NCI-H2227 (cell line): ENCODE measurements around the gene BGN.

Experiments
- DNase-seq: peaks from one replicate; lab custom pipeline; 2025; ENCODE audit not compliant: unreplicated experiment; lab: John Stamatoyannopoulos, UW

The BGN gene

DNA sequence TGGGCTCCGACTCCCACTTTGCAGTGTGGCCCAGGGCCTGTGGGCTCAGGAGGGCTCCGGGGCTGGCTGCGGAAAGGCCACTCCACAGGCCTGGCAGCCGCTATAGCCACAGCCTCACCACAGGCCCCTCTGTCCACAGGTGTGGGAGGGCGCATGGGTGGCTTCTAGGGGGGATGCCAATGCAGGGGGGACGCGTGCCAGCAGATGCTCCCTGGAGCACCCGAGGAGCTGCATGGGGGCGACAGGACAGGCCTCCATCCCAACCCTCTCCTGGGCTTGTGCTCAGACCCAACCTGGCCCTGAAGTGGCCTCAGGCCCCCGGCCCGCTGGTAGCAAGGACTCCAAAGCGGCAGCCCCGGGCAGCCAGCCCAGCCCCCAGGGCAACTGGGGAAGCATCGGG lies 8.0 kb downstream of the BGN start:
- DNase-seq: no peak

GRCh38 chrX:153504445-153505016 lies 9.8 kb downstream of the BGN start:
- no peak for DNase-seq

DNA sequence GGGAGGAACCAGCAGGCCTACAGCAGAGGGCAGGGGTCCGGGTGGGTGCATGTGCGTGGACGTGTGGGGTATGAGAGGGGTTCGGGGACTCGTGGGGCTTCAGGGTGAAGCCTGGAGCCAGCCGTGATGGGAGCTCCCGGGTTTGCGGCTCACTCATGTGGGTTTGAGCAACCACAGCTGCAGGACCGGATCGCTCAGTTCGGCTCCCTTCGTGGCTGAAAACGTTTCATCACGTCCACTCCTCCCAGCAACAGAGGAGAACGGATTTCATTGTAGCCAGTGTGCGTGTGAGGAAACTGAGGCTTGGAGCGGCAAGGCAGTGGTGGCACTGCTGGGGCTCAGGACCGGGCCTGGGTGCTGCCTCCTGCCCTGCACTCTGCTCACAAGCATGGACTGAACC lies 10.6 kb downstream of the BGN start:
- no peak for DNase-seq

GRCh38 chrX:153507484-153508178 lies 12.9 kb downstream of the BGN start:
- peak; percentile 88 for DNase-seq

- DNase-seq: no peak
Observed at GRCh38 chrX:153509592-153509991, 14.8 kb downstream of the BGN start.

DNA sequence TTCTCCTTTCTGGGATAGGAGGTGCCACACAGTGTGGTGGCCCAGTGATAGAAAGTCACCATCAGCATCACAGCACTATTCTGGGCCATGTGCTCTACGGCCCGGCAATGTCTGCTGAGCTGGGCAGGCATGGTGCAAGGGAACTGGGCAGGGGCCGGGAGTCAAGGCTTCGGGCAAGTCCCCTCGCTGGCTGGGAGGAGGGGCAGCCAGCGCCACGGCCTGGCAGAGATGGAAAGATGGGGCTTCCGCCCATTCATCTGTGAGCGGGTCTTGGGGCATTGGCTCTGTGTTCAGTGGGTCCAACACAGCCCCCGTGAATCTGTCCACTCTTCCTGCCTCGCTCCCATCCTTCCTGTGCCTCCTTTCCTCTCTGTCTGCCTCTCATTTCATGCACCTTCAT lies 15.6 kb downstream of the BGN start:
- DNase-seq: no peak

GRCh38 chrX:153511784-153512500 lies 17.2 kb downstream of the BGN start:
- peak; percentile 10 for DNase-seq

DNA sequence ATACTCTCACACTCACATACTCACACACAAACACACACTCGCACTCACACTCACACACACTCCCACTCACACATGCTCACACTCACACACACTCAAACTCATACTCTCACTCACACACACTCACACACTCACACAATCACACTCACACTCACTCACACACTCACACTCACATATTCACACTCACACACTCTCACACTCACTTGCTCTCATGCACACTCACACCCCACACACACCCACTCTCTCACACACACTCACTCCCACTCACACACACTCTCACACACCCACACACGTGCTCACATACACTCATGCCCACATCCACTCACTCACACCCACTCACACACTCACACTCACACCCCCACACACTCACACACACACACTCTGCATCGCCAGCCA lies 17.7 kb downstream of the BGN start:
- no peak for DNase-seq

GRCh38 chrX:153513265-153513664 lies 18.5 kb downstream of the BGN start:
- no peak for DNase-seq

DNA sequence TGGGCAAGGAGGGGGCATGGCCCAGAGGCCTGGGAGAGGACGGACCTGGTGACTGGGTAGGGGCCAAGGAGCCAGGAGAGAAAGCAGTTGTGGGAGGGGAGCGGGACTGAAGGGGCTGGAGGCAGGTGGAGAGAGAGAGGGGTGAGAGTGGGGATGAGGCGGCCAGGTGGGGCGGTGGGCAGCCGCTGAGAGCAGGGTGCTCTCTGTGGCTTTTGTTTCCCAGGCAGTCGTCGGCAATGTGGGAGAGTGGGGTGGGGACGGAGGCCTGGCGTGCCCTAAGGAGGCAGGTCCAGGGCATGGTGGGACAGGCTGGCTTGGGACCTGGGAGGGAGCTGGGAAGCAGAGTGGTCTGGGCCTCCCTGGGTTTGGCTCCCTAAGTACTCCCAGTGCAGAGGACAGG lies 19.5 kb downstream of the BGN start:
- no peak for DNase-seq

- DNase-seq: no peak
Observed at GRCh38 chrX:153515435-153515834, 20.7 kb downstream of the BGN start.

- DNase-seq: no peak
Observed at GRCh38 chrX:153516073-153516472, 21.3 kb downstream of the BGN start.

DNA sequence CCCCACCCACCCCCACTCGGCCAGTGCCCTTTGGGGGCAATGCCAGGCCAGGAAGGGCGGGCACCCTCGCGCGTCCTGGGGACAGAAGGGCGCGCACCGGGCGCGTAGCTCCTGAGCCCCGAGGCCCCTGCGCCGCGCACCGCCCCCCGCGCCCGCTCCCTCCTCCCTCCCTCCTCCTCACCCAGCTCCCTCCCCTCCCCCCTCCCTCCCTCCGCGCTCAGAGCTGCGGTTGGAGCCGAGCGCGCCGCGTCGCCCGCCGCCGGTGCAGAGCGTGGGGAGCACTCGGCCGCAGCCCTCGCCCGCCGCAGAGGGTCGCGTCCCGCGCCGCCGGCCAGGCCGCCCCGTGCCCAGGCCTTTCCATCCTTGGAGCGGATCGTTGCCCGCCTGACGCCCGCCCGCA lies 22.6 kb downstream of the BGN start, which contains the start of gene ATP2B3:
ATP2B3 (plus strand) TSS at position 220 of the 400 bp plus-strand sequence. CDS start 18,606 bp downstream, outside the sequence.
- DNase-seq: peak; percentile 50

GRCh38 chrX:153517946-153518834 lies 23.4 kb downstream of the BGN start:
- DNase-seq: peak; percentile 17

DNA sequence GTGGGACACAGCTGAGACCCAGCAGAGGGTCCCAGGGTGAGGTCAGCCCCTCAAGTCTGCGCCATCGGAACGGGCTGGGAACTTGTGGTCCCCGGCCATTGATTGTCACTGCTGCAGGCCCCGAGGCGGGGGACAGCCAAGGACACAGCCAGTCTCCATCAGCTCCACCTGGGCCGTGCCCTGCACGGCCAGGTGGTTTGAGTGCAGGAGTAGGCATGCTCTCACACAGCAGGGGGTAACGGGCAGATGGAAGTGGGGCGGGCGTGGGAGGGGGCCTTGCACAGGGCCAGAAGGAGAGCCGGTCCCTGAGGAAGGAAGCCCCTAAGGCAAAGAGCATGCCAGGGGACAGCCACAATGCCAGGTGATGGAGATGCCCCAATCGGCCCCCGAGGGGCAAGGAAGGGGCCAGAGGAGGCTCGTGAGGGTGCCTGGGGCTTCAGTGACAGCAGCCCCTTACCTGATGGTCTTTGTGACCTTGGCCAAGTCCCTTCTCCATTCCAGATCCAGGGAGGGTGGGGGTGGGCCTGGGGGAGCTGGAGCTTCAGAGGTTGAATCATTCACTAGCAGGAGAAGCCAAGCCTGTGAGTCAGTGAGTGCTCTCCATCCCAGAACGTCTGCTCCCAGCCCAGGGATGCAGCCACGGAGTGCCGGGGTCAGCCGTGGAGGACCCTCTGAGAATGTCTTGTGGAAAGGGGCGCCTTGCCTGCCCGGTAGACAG lies 24.9 kb downstream of the BGN start:
- DNase-seq: no peak

DNA sequence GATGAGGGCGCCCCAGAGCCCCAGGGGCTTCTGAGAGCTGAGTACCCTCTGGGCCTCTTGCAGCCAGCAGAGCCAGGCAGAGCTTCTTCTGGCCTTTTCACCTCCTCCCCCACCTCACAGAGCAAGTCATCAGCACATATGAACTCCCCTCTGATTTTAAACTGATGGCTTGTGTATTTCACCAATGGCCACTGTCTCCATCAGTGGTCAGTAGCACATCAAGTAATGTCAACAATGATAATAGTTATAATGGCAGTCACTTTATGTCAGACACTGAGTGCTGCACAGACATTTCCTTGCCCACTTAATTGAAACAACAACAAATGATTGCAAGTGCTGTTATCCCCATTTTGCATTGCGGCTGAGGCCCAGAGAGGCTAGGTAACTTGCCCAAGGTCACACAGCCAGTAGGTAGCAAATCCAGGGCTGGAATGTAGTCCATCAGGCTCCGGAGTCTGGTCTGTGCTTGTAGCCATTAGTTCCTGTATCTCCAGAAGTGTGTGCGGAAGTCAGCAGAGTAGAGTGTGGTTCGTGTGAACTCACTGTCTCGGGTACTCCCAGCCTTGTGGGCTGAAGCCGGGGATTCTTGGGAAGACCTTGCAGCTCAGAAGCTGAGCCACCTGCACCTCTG lies 25.6 kb downstream of the BGN start:
- no peak for DNase-seq

GRCh38 chrX:153521034-153521433 lies 26.3 kb downstream of the BGN start:
- DNase-seq: peak; percentile 53

DNA sequence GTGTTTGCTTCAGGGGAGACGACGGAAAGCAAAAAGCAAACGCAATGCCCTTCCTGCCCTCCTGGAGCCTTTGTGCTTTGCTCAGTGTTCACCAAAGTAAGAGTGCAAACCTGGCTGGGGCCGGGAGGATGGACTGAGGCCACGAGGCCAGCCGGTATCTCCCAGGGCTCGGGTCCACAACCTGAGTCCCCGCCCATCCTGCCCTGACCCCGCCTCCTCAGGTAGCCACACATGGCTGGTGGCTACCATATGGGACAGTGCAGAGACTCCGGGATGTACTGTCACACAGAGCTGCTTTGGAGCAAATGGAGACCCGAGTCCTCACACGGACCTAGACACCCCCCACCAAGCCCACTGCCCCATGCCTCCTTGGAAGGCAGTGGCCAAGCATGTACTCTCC lies 27.5 kb downstream of the BGN start:
- DNase-seq: no peak

GRCh38 chrX:153523269-153523668 lies 28.5 kb downstream of the BGN start:
- DNase-seq: no peak

DNA sequence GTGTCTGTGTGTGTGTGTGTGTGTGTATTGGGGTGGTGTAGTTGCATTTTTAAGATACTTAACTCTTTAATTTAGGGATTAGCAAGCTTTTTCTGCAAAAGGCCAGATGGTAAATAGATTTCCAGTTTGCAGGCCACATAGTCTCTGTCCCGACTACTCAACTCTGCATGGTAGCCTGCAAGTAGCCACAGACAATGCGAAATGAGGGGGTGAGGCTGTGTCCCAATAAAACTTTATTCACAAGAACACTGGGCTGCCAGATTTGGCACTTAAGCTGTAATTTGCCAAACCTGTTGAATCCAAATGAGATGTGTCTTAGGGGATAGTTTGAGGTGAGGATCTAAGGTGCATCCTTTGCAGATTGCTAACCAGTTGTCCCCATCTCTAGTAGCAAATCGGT lies 29.5 kb downstream of the BGN start:
- no peak for DNase-seq
